K562 (cell line): Measurements from ENCODE around the gene EBF4. TPM values are rescaled to one million over a fixed set of nuclear protein-coding genes. Genes with fewer than 3 reads are reported as not detected.

Experiments
- ATAC-seq: fragments of 200-7000 bp; cut with Tn5 transposase; 3 replicates; pipeline ENCODE4 v1.9.1; 2020; ENCODE audit warnings: moderate library complexity
- BruUV-seq: library from RNA; stranded (reverse); fragments of 400-500 nt; replicated peaks from 2 replicates; lab custom pipeline; 2021; lab: Mats Ljungman, UMichigan
- CTCF ChIA-PET: fragments of 300-600 bp; formaldehyde crosslinking; extraction: SDS; loops from one replicate; lab custom pipeline; 2021; ENCODE audit warnings: low intra/inter-chr PET ratio; lab: Yijun Ruan, JAX
- POLR2A ChIA-PET: fragments of 300-600, 350-650 bp; sonication (Branson Sonifier 250); formaldehyde crosslinking; extraction: SDS; loops from one replicate; lab custom pipeline; 2021; ENCODE audit warnings: antibody characterized with exemption, inconsistent platforms; lab: Yijun Ruan, JAX
- DNase-seq, 4 experiments: peaks; one replicate each; pipeline versions ENCODE4 v3.0.0 to v3.0.0-alpha.2; 2011 to 2018; ENCODE audit warnings: low spot score in 3 of 4, mixed read lengths in 3 of 4; ENCODE audit errors: extremely low read depth in 1 of 4
- FAIRE-seq: peaks from 2 replicates; lab custom pipeline; 2011; peaks lifted over from hg19 to GRCh38; lab: Jason Lieb, UNC
- H2AFZ ChIP-seq: 2 replicates; pipeline ENCODE4 v1.6.0; 2011; ENCODE audit warnings: low read depth, low read length, control low read depth, inconsistent platforms
- H3K27ac ChIP-seq: fragments of 200-600 bp; 3 replicates; pipeline ENCODE4 v1.8.0; 2011; ENCODE audit warnings: low read depth, mild to moderate bottlenecking, control low read depth, inconsistent platforms, low read length, moderate library complexity, mixed read lengths; ENCODE audit errors: extremely low read depth
- H3K27me3 ChIP-seq, 2 experiments: fragments of 300-600 bp in 1 of 2; 2 replicates in 1 of 2; 3 replicates in 1 of 2; pipeline versions ENCODE4 v1.6.0 to v1.8.0; 2011; ENCODE audit warnings: inconsistent platforms in 2 of 2, low read length in 2 of 2, mild to moderate bottlenecking in 1 of 2, mixed read lengths in 1 of 2, moderate library complexity in 1 of 2; ENCODE audit not compliant: control insufficient read depth in 2 of 2, insufficient read depth in 2 of 2
- H3K36me3 ChIP-seq: fragments of 300-600 bp; 3 replicates; pipeline ENCODE4 v1.8.0; 2011; ENCODE audit warnings: mild to moderate bottlenecking, low read length, inconsistent platforms; ENCODE audit not compliant: control insufficient read depth, insufficient read depth
- H3K4me1 ChIP-seq, 2 experiments: fragments of 200-600 bp in 1 of 2; replicated peaks in 1 of 2; 2 replicates in 1 of 2; 3 replicates in 1 of 2; pipeline versions ENCODE4 v1.5.1 to v1.8.0; 2011; ENCODE audit warnings: inconsistent platforms in 2 of 2, low read length in 2 of 2, mild to moderate bottlenecking in 1 of 2, mixed read lengths in 1 of 2, moderate library complexity in 1 of 2; ENCODE audit not compliant: control insufficient read depth in 2 of 2, insufficient read depth in 2 of 2
- H3K4me2 ChIP-seq: 2 replicates; pipeline ENCODE4 v1.6.1; 2011; ENCODE audit warnings: low read length, control low read depth, inconsistent platforms, mixed read lengths; ENCODE audit not compliant: insufficient read depth
- H3K4me3 ChIP-seq: fragments of 200-600 bp; sonication (generic), shearing (Covaris generic); 2 replicates; pipeline ENCODE4 v1.5.1; 2016; ENCODE audit warnings: control low read depth, inconsistent platforms
- H3K79me2 ChIP-seq: fragments of 200-600 bp; 3 replicates; pipeline ENCODE4 v1.8.0; 2011; ENCODE audit warnings: low read length, inconsistent platforms; ENCODE audit not compliant: control insufficient read depth, insufficient read depth
- H3K9ac ChIP-seq, 2 experiments: 2 replicates each; pipeline versions ENCODE4 v1.6.0 to v1.6.1; 2011; ENCODE audit warnings: low read depth in 2 of 2, low read length in 2 of 2, control low read depth in 1 of 2, inconsistent platforms in 1 of 2, mild to moderate bottlenecking in 1 of 2, mixed read lengths in 1 of 2; ENCODE audit not compliant: insufficient read depth in 1 of 2
- H3K9me1 ChIP-seq: one replicate; pipeline ENCODE4 v1.6.0; 2011; ENCODE audit warnings: inconsistent platforms, mild to moderate bottlenecking, low read length, moderate library complexity; ENCODE audit not compliant: control insufficient read depth, insufficient read depth
- H3K9me3 ChIP-seq: replicated peaks from 2 replicates; pipeline ENCODE4 v1.5.1; 2011; ENCODE audit warnings: low read depth, low read length, inconsistent platforms; ENCODE audit not compliant: control insufficient read depth, insufficient read depth
- H4K20me1 ChIP-seq: replicated peaks from 2 replicates; pipeline ENCODE4 v1.6.1; 2011; ENCODE audit warnings: low read length, inconsistent platforms, mixed read lengths; ENCODE audit not compliant: control insufficient read depth, insufficient read depth
- CTBP1 ChIP-seq: fragments of 450-650 bp; IDR thresholded peaks from 2 replicates; pipeline ENCODE4 v1.6.1; 2016; ENCODE audit warnings: borderline replicate concordance
- HIVEP1 ChIP-seq: fragments of 250-450 bp; sonication (Bioruptor Pico); IDR thresholded peaks from 2 replicates; pipeline ENCODE4 v1.4.0; 2020; ENCODE audit warnings: mild to moderate bottlenecking
- HMGN3 ChIP-seq: IDR thresholded peaks from 2 replicates; pipeline ENCODE4 v1.6.1; 2011; ENCODE audit warnings: borderline replicate concordance, low read depth, mild to moderate bottlenecking, mixed read lengths, low read length; ENCODE audit not compliant: insufficient read length; ENCODE audit errors: extremely low read depth
- JUN ChIP-seq, 2 experiments: sonication (generic) in 1 of 2; formaldehyde crosslinking in 1 of 2; IDR thresholded peaks; 2 replicates each; pipeline versions ENCODE4 v1.6.1 to v1.8.0; 2012 to 2022; ENCODE audit warnings: borderline replicate concordance in 2 of 2, mild to moderate bottlenecking in 2 of 2, improper control_type of control experiment in 1 of 2, low read depth in 1 of 2, low read length in 1 of 2, missing genetic modification reagents in 1 of 2
- MAZ ChIP-seq, 2 experiments: fragments of 450-650 bp in 1 of 2; sonication (generic) in 1 of 2; formaldehyde crosslinking; IDR thresholded peaks in 1 of 2; conservative IDR thresholded peaks in 1 of 2; 2 replicates each; pipeline versions ENCODE4 v1.4.0 to v1.5.0; 2020; ENCODE audit warnings: mild to moderate bottlenecking in 1 of 2, missing genetic modification reagents in 1 of 2
- PHF20 ChIP-seq: fragments of 450-650 bp; IDR thresholded peaks from 2 replicates; pipeline ENCODE4 v1.6.1; 2018; ENCODE audit not compliant: partially characterized antibody
- TAF9B ChIP-seq: fragments of 450-650 bp; IDR thresholded peaks from 2 replicates; pipeline ENCODE4 v1.6.1; 2018; ENCODE audit warnings: mild to moderate bottlenecking; ENCODE audit not compliant: partially characterized antibody
- TBP ChIP-seq: optimal IDR thresholded peaks from 2 replicates; pipeline ENCODE3; 2011; ENCODE audit warnings: low read depth, low read length, improper control_type of control experiment
- WGBS: fragments of 100-300 bp; shearing (Covaris generic); methylation state at CpG from one replicate; pipeline ENCODE4 v1.1.6; 2016; ENCODE audit warnings: low coverage, mixed read lengths; ENCODE audit not compliant: insufficient coverage; ENCODE audit errors: missing lambda C conversion rate; 5-methylcytosine and 5-hydroxymethylcytosine counted together
- in situ Hi-C: fragments of 300-500 bp; cut with MboI; formaldehyde crosslinking; loops from 4 replicates; pipeline ENCODE4 v1.15.0; 2018; ENCODE audit warnings: inconsistent platforms, mixed read lengths
- intact Hi-C: fragments of 100-400 bp; cut with micrococcal nuclease; formaldehyde crosslinking; loops from 2 replicates; pipeline ENCODE4 v1.14.2; 2022
- polyA plus RNA-seq, 8 experiments: library from polyadenylated mRNA; depleted of rRNA in 4 of 8; stranded (reverse) in 5 of 8; unstranded in 3 of 8; fragments of >200 nt; fragmentation: Nextera tagmentation in 2 of 8; fragmentation: Illumina TruSeq in 1 of 8; extraction: Ambion mirVana in 2 of 8; extraction: Trizol in 1 of 8; gene quantifications; 2 replicates each; pipeline versions ENCODE4 v1.2.1 to v1.2.3, GENCODE V29; 2011 to 2014; ENCODE audit warnings: inconsistent platforms in 1 of 8, missing spikeins in 1 of 8
- total RNA-seq, 7 experiments: library from RNA; depleted of rRNA in 6 of 7; stranded (reverse); fragments of >200 nt in 6 of 7; fragmentation: Illumina TruSeq in 2 of 7; extraction: Trizol in 2 of 7; gene quantifications; 2 replicates each; pipeline versions ENCODE4 v1.2.1 to v1.2.3, GENCODE V29; 2011 to 2021; ENCODE audit warnings: low replicate concordance in 1 of 7
- TF ChIP-seq, protein P1 (sequence below), 3 experiments: fragments of 200-800 bp in 1 of 3; fragments of 250-450 bp in 1 of 3; fragments of 450-650 bp in 1 of 3; sonication (Bioruptor Pico) in 1 of 3; sonication (Bioruptor generic) in 1 of 3; formaldehyde crosslinking in 1 of 3; IDR thresholded peaks; 2 replicates each; pipeline versions ENCODE4 v1.6.1 to v1.8.0; 2016 to 2022; ENCODE audit warnings: mild to moderate bottlenecking in 2 of 3, missing genetic modification characterization in 2 of 3, missing compliant biosample characterization in 1 of 3, moderate library complexity in 1 of 3
- TF ChIP-seq, protein P2 (sequence below): fragments of 150-350 bp; conservative IDR thresholded peaks from 2 replicates; pipeline ENCODE4 v1.6.1; 2014; ENCODE audit warnings: low read length

Gene EBF4
- total and polyA plus RNA-seq, 9 of the 15 experiments (the other 6 are each of a cell fraction or from before 2014, with no cell fraction given), result 0.09 TPM; not detected in 8

DNA sequence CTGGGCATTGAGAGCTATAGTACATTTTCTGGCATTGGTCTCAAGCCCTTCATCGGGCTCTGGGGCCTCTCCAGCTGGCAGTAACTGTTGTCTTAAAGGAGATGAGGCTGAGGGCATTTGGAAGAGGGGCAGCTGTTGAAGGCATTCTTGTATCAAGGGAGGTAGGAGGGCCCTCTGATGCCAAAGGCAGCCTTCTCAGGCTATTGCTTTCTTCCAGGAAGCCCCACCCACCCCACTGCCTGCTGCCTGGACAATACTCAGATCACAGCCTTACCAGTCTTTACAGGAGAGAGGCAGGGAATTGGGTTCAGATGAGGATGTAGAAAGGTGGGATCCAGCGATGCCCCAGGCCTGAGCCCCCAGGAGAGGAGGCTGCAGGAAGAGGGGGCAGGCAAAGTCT is 61.8 kb downstream of the EBF4 start (continued):
- TF ChIP-seq, protein P1, sequence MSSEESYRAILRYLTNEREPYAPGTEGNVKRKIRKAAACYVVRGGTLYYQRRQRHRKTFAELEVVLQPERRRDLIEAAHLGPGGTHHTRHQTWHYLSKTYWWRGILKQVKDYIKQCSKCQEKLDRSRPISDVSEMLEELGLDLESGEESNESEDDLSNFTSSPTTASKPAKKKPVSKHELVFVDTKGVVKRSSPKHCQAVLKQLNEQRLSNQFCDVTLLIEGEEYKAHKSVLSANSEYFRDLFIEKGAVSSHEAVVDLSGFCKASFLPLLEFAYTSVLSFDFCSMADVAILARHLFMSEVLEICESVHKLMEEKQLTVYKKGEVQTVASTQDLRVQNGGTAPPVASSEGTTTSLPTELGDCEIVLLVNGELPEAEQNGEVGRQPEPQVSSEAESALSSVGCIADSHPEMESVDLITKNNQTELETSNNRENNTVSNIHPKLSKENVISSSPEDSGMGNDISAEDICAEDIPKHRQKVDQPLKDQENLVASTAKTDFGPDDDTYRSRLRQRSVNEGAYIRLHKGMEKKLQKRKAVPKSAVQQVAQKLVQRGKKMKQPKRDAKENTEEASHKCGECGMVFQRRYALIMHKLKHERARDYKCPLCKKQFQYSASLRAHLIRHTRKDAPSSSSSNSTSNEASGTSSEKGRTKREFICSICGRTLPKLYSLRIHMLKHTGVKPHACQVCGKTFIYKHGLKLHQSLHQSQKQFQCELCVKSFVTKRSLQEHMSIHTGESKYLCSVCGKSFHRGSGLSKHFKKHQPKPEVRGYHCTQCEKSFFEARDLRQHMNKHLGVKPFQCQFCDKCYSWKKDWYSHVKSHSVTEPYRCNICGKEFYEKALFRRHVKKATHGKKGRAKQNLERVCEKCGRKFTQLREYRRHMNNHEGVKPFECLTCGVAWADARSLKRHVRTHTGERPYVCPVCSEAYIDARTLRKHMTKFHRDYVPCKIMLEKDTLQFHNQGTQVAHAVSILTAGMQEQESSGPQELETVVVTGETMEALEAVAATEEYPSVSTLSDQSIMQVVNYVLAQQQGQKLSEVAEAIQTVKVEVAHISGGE (CRISPR knock-in tag; IDR thresholded peaks at IDR 0.05), result no peak

DNA sequence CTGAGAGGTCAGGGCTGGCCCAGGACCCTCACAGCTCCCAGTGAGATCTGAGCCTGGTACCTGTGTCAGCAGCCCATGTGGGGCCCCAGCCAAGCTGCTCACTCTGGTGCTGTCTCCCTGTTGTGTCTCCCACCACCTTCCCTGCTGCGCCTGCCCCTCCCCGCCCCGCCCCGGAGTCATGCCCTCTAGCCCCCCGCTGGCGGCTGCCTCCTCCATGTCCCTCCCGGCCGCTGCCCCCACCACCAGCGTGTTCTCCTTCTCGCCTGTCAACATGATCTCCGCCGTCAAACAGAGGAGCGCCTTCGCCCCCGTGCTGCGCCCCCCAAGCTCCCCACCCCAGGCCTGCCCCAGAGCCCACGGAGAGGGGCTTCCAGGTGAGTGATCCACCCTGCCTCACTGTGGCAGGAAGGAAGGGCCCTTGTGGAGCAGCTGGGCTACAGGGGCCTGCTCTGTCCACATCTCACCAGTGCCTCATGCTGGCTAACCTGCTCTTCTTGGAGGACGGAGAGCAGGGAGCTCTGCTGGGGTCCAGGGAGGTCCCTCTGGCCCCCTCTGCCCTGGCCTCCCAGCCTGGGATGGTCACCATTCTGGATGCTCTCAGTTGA is 63.0 kb downstream of the EBF4 start:
- Histone ChIP-seq H3K4me3 (no peak overlapping the region), H3K9me3 (no peaks in the 10 kb centered on the region), H3K79me2 (no peaks in the 10 kb centered on the region), H2AFZ (no peak overlapping the region), H3K4me2 (no peak overlapping the region), H3K36me3 (no peaks in the 10 kb centered on the region), H4K20me1 (no peaks in the 10 kb centered on the region), H3K4me1 (peaks cover 2 to 35% of the 10 kb centered on the region in 2 experiments; a peak in 4 of 5 replicates), H3K27me3 (peaks cover 0 to 24% of the 10 kb centered on the region in 2 experiments; a peak in 2 of 5 replicates), H3K9me1 (no peaks in the 10 kb centered on the region), H3K9ac (no peak overlapping the region; a peak in 1 of 4 replicates), H3K27ac (no peak overlapping the region)
- intact Hi-C loops, result loop anchor here (1.0 to 2.0 kb wide), 2 partner anchors 97 to 245 kb away; no protein-coding TSS in a partner anchor
- DNase-seq (no peak), ATAC-seq (no peak), FAIRE-seq (no peak)
- TF ChIP-seq JUN (IDR thresholded peaks at IDR 0.05; ENCODE audit: borderline replicate concordance, low read depth, low read length) (no peak), JUN (CRISPR knock-in tag; IDR thresholded peaks at IDR 0.05; ENCODE audit: borderline replicate concordance) (no peak), TAF9B (no peak), TBP (no peak), CTBP1 (no peak), HMGN3 (no peak), PHF20 (no peak), MAZ (CRISPR knock-in tag; conservative IDR thresholded peaks at IDR 0.05 in 1 of 2, IDR thresholded peaks at IDR 0.05 in 1 of 2) (no peak), HIVEP1 (CRISPR knock-in tag) (no peak)
- TF ChIP-seq, protein P2, sequence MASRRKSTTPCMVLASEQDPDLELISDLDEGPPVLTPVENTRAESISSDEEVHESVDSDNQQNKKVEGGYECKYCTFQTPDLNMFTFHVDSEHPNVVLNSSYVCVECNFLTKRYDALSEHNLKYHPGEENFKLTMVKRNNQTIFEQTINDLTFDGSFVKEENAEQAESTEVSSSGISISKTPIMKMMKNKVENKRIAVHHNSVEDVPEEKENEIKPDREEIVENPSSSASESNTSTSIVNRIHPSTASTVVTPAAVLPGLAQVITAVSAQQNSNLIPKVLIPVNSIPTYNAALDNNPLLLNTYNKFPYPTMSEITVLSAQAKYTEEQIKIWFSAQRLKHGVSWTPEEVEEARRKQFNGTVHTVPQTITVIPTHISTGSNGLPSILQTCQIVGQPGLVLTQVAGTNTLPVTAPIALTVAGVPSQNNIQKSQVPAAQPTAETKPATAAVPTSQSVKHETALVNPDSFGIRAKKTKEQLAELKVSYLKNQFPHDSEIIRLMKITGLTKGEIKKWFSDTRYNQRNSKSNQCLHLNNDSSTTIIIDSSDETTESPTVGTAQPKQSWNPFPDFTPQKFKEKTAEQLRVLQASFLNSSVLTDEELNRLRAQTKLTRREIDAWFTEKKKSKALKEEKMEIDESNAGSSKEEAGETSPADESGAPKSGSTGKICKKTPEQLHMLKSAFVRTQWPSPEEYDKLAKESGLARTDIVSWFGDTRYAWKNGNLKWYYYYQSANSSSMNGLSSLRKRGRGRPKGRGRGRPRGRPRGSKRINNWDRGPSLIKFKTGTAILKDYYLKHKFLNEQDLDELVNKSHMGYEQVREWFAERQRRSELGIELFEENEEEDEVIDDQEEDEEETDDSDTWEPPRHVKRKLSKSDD, result no peak
- CTCF ChIA-PET, result interaction anchor here (1.3 to 3.2 kb wide), 2 partner anchors 96 to 245 kb away, joined by 9 to 24 read pairs; no protein-coding TSS in a partner anchor
- POLR2A ChIA-PET, result interaction anchor here (1.0 kb wide), 1 partner anchor 115 kb away, joined by 3 read pairs; no protein-coding TSS in a partner anchor
- in situ Hi-C loops, result loop anchor here (5.0 to 10.0 kb wide), 2 partner anchors 92 to 239 kb away; no protein-coding TSS in a partner anchor
- no TSS peak for BruUV-seq
- WGBS, result under 1% methylated on average over 12 of the region's 18 CpGs
